Activated naive CD4-positive, alpha-beta T cell treated with anti-CD3 and anti-CD28 coated beads, Interleukin-2, amount 50 U/mL, for 24 hours (primary cell): ENCODE measurements around the gene PLCG2.
"Not testable (repeated sequence)": the region's sequence is repeated elsewhere in the genome, so short reads cannot be mapped to it uniquely, and the experiment has no call there.

Experiments used
- H3K27ac Mint-ChIP-seq: one replicate; pipeline ENCODE4 v1.8.0; 2021; ENCODE audit warnings: mild to moderate bottlenecking, mixed read lengths
- H3K27me3 Mint-ChIP-seq: one replicate; pipeline ENCODE4 v1.8.0; 2021; ENCODE audit warnings: mixed read lengths
- H3K36me3 Mint-ChIP-seq: one replicate; pipeline ENCODE4 v1.8.0; 2021; ENCODE audit warnings: mixed read lengths
- H3K4me1 Mint-ChIP-seq: one replicate; pipeline ENCODE4 v1.8.0; 2021; ENCODE audit warnings: mixed read lengths
- H3K4me3 Mint-ChIP-seq: one replicate; pipeline ENCODE4 v1.8.0; 2021; ENCODE audit warnings: mild to moderate bottlenecking, mixed read lengths
- H3K9me3 Mint-ChIP-seq: one replicate; pipeline ENCODE4 v1.8.0; 2021; ENCODE audit warnings: mixed read lengths

PLCG2 gene

DNA sequence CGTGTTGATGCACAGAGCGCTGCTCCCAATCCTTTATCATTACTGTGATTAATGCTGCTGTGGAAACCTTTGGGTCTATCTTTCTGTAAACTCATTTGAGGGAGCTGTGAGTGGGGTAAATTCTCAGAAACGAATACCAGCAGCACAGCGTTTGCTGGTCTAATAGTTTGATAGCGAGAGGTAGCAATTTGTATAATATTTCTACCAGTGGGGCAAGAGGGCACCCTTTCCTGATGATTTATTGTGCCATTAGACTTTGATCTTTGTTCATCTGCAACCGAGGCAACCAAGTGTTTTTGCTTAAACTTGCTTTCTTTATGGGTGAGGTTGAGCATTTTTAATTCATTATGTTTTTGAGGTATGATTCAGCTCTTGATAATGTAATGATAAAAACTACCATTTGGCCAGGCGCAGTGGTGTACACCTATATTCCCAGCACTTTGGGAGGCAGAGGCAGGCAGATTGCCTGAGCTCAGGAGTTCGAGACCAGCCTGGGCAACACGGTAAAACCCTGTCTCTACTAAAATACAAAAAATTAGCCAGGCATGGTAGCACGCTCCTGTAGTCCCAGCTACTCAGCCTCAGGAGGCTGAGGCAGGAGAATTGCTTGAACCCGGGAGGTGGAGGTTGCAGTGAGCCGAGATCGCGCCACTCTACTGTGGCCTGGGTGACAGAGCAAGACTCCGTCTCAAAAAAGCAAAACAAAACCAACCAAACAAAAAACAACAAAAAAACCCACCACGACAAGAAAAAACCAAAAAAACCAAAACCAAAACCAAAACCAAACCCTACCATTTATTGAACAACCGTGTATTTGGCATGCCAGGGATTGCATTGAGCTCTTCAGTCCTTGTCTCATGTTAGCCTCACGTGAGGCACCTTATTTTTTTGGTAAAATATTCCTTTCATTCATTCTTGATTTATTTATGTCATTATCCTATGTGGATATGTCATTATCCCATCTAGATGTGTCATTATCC is 81.5 kb downstream of the PLCG2 start:
- H3K27me3 Mint-ChIP-seq = no peaks in the 10 kb centered on the region
- no peaks in the 10 kb centered on the region for H3K36me3 Mint-ChIP-seq
- H3K27ac Mint-ChIP-seq = no peak overlapping the region
- H3K9me3 Mint-ChIP-seq = no peaks in the 10 kb centered on the region
- H3K4me3 Mint-ChIP-seq = no peak overlapping the region
- H3K4me1 Mint-ChIP-seq = peaks cover 8% of the 10 kb centered on the region

DNA sequence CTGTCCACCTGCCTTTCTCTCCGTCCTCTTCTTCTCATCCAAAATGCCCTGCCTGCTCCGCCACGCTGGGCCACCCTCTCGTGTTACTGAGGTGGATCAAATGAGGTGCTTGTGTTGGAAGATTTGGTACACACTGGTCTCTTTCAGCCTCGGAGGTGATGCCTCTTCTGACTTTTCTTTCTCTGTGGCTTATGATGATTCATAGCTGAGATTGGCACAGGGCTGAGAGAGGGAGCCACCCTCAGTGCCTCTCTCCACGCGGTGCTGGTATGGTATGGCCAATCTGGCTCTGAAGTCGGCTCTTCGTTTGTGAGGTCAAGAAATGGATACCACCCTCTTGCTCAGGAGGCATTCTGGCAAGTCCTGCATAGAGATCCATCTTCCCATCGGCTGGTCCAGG is 82.4 kb downstream of the PLCG2 start:
- Mint-ChIP-seq H3K4me3 (no peak overlapping the region), H3K27ac (no peak overlapping the region), H3K36me3 (no peaks in the 10 kb centered on the region), H3K4me1 (peaks cover 8% of the 10 kb centered on the region), H3K9me3 (no peaks in the 10 kb centered on the region), H3K27me3 (no peaks in the 10 kb centered on the region)

DNA sequence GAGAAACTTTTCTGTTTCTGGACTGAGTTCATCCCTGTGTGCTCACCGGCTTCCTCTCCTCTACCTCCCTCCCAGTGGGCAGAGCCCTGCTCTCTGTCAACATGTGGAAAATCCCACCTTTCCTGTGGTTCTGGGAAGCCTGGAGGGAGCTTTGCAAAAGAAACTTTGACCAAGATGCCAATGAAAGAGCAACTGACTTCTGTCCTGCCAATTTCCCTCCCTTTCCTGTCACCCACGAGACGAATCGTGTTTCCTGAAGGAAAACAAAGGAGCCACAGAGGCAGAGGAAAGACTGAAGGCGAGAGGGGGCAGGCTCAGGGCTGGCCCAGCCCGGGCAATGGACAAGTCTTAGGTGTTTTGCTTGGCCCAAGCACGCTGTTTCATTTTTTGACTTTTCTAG is 82.8 kb downstream of the PLCG2 start:
- peaks cover 8% of the 10 kb centered on the region for H3K4me1 Mint-ChIP-seq

DNA sequence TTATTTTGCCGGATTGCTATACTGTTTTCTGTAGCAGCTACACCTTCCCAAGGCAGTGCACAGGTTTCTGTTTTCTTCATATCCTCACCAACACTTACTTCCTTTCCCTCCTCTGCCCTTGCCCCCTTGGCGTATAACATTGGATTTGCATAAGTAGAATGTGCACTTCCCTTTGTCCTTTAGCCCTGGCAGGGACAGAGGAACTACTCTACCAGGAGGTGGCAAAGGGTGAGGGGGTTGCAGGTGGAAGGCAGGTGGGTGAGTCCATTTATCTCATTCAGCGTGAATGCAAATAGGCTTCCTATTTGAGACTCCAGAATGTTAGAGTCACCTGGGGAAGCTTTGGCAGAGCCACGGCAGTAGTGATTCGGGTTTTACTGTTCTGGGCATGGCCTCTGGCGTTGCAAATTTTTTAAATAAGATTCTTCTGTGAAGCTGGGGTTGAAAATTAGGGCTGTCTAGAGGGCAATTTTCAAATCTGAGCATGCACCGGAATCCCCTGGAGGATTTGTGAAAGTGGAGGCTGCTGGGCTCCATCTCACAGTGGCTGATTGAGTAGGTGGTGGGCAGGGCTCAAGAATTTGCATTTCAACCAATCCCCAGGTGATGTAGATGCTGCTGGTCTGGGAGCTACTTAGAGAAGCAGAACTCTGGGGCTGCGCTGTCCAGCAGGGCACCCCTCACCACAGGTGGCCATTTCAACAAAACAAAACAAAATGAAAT is 84.7 kb downstream of the PLCG2 start:
- Mint-ChIP-seq H3K27ac (no peak overlapping the region), H3K27me3 (no peaks in the 10 kb centered on the region), H3K9me3 (no peaks in the 10 kb centered on the region), H3K4me1 (peaks cover 8% of the 10 kb centered on the region), H3K4me3 (no peak overlapping the region), H3K36me3 (no peaks in the 10 kb centered on the region)

More for the DNA sequence above, 82.8 kb downstream of the PLCG2 start:
- no peaks in the 10 kb centered on the region for H3K27me3 Mint-ChIP-seq
- H3K27ac Mint-ChIP-seq = no peak overlapping the region
- H3K4me3 Mint-ChIP-seq = no peak overlapping the region
- no peaks in the 10 kb centered on the region for H3K36me3 Mint-ChIP-seq
- H3K9me3 Mint-ChIP-seq = no peaks in the 10 kb centered on the region

DNA sequence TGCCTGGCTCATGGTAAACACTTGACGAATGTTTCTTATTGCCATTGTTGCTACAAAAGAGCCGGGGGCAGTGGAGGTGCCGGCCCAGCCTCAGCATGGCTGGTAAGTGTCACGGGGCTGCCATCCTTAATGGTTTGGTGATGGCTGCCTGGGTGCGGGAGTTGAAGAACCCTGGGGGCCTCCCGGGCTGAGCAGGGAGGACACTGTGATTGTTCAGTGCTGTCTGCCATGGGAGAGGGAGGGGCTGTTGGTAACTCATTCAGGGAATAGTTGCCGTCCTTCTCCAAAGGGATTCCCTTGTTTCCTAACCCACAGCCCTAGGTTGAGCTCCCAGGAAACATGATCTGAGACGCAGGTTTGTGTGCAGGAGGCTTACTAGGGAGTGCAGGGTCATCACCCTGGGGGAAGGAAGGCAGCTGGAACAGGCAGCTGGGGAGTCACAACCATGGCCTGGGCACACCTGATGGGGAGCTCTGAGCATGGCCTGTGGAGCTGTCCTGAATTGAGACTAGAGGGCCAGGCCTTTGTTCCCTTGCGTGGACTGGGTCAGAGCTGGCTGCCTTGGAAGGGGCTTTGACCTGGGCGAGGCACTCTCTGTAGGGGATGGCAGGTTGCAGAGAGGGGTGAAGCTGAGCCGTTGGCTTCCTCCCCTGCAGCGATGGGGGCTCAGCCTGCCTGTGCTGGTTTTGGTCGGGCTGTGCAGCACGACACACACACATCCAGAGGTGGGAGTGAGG is 85.7 kb downstream of the PLCG2 start:
- Mint-ChIP-seq H3K9me3 (no peaks in the 10 kb centered on the region), H3K27ac (no peak overlapping the region), H3K27me3 (no peaks in the 10 kb centered on the region), H3K36me3 (no peaks in the 10 kb centered on the region), H3K4me1 (peaks cover 8% of the 10 kb centered on the region), H3K4me3 (no peak overlapping the region)

DNA sequence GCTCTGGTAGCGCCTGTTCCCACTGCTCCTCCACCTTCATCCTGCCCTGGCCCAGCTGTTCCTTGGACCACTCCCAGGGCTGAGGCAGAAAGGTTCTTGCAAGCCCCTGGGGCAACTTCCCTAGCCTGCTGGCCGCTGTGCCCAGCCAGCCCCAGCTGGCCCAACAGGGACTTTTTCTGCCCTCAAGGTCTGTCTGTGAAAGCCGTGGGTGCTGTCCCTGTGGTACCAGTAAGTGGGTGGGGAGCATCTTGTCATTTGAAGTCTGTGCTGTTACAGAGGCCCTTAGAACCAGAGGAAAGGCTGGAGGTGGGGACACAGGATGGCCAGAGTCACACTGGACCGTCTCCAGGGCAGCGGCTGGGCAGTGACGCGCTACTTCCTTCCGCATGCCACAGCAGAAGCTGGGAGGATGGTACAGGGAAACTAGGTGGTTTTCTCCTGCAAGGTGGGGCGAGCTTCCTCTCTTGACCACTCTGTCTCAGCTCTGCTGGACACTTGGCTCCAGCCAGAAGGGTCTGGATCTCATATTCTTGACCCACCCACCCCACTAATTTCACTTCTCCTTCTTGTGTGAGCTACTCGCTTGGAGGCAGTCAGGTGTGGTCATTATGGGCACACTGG is 87.8 kb downstream of the PLCG2 start:
- Mint-ChIP-seq H3K36me3 (no peaks in the 10 kb centered on the region), H3K27ac (no peak overlapping the region), H3K4me1 (no peaks in the 10 kb centered on the region), H3K27me3 (peaks cover 2% of the 10 kb centered on the region), H3K4me3 (no peak overlapping the region), H3K9me3 (no peaks in the 10 kb centered on the region)

DNA sequence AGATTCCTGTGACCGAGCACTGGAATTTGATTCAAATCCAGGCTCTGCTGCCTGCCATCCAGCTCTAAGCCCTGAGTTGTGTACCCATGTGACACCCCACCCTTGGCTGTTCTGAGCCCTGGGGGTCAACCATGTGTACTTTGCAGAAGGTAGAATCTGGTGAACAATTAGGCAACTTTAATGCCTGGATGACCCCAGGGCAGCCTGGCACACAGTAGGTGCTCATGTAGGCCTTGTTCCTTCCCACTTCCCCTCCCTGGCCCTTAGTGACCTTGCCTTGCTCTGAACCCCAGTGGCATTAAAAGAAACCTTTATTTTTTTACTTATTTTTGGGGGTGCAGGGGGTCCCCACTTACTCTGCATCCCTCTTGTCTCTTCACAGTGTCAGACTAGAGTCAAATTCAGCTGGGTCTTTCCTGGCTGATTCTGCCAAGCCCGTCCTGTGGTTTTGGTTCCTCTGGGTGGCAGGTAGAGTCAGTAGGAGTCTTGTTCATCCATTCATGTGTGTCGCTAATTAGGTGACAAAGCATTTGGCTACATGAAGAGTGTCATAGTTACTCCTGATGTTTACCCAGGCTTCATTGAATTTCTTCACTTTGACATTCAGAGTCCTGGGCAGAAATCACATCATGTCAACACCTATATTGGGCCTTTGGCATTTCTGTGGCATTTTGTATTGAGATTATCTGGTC is 89.1 kb downstream of the PLCG2 start:
- H3K4me3 Mint-ChIP-seq = no peak overlapping the region
- no peaks in the 10 kb centered on the region for H3K36me3 Mint-ChIP-seq
- H3K27ac Mint-ChIP-seq = no peak overlapping the region
- H3K4me1 Mint-ChIP-seq = no peaks in the 10 kb centered on the region
- H3K27me3 Mint-ChIP-seq = peaks cover 2% of the 10 kb centered on the region
- H3K9me3 Mint-ChIP-seq = no peaks in the 10 kb centered on the region

DNA sequence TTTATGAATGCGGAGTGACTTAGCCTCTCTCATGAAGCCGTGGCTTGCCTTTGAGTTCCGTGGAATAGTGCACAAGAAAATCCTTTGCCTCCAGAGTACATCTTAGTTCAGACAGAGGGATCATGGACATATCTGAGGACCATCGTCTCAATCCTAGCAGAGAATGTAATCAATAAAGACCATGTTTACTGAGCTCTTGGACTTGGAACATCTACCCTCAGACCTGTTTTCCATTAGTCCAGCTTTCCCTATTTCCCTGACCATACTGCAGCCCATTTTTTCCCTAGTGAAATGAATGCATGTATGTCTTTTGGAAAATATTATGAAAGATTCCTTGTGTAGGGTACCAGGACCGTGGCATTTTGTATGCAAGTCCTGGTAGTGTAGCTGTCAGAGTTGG is 90.2 kb downstream of the PLCG2 start:
- Mint-ChIP-seq H3K27ac (no peak overlapping the region), H3K36me3 (no peaks in the 10 kb centered on the region), H3K4me3 (no peak overlapping the region), H3K9me3 (no peaks in the 10 kb centered on the region), H3K4me1 (no peaks in the 10 kb centered on the region), H3K27me3 (peaks cover 2% of the 10 kb centered on the region)

DNA sequence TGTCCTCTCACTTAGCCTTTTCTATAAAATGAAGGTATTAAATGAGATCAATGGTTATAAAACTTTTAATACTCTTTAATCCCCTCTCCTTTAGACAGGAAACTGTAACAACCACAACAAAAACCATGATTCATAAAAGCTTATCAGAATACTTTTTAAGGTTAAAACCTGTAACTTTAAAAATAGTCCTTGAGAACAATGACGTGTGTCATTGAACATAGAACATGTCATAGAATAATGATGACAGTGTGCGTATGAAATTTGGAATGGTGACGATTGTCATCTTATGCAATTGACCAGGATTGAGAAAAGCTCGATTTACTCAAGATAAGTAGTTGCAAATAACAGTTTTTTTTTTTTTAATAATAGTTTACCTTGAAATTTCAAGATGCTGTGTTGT is 94.1 kb downstream of the PLCG2 start:
- no peaks in the 10 kb centered on the region for H3K4me1 Mint-ChIP-seq
- H3K27ac Mint-ChIP-seq = no peak overlapping the region
- no peaks in the 10 kb centered on the region for H3K9me3 Mint-ChIP-seq
- H3K27me3 Mint-ChIP-seq = peaks cover 2% of the 10 kb centered on the region
- H3K36me3 Mint-ChIP-seq = no peaks in the 10 kb centered on the region
- H3K4me3 Mint-ChIP-seq = no peak overlapping the region

DNA sequence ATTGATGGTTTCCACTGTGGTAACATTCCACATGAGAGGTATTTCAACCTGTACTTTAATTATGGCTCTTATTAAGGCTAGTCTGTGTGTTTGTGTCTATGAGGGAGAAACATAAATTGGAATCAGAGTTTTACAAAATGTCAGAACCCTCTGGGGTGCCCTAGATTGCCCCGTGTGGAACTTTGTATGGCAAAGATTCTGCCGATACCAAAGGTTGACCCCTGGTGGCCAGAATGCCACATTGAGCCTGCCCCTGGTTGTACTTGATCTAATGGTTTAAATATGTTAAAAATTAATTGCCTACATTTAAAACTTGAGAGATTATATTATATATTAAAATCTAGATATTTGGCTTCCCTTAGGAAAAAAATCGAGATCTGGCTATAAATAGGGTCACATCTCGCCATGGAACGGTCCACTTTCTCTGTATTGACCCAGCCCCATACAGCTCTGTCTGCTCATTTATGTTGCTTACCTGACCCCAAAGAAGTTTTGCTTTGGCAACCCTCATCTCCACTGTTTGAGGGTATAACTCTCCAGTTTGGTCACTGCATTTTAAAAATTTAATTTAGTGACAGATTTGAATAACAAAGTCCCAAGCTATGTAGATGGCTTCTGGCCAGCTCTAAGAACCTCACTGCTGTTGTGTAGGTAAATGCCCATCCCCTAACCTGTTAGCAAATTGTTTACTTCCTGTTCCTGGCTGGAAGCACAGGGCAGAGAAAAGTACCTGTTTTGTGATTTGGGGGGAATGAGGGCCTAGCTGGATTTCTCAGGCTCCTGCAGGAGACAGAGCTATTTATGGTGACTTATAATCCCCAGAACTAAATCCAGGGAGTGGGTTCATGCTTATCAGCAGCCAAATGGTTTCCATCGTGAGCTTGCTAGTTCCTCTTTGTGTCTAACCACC is 95.0 kb downstream of the PLCG2 start:
- H3K27me3 Mint-ChIP-seq = peaks cover 2% of the 10 kb centered on the region
- H3K4me1 Mint-ChIP-seq = no peaks in the 10 kb centered on the region
- no peaks in the 10 kb centered on the region for H3K9me3 Mint-ChIP-seq
- H3K27ac Mint-ChIP-seq = no peak overlapping the region
- H3K36me3 Mint-ChIP-seq = no peaks in the 10 kb centered on the region
- no peak overlapping the region for H3K4me3 Mint-ChIP-seq

DNA sequence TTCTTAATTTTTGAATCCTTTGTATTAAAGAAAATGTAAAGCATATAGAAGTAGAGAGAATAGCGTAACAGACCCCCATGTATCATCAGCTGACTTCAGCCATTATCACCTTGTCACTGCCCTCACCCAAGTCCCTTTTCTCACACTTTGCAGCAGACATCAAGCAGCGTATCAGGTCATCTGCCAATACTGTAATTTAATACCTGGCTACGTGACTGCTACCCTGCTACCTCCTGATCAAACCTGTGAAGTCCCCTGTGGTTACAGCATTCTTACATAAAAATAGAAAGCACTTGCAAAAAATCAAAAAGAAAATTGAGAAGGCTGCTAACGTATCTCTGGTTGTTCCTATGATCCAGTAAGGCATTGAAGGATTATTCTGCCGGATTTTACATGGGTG is 96.4 kb downstream of the PLCG2 start:
- Mint-ChIP-seq H3K4me1 (no peaks in the 10 kb centered on the region), H3K27ac (no peak overlapping the region), H3K36me3 (no peaks in the 10 kb centered on the region)

DNA sequence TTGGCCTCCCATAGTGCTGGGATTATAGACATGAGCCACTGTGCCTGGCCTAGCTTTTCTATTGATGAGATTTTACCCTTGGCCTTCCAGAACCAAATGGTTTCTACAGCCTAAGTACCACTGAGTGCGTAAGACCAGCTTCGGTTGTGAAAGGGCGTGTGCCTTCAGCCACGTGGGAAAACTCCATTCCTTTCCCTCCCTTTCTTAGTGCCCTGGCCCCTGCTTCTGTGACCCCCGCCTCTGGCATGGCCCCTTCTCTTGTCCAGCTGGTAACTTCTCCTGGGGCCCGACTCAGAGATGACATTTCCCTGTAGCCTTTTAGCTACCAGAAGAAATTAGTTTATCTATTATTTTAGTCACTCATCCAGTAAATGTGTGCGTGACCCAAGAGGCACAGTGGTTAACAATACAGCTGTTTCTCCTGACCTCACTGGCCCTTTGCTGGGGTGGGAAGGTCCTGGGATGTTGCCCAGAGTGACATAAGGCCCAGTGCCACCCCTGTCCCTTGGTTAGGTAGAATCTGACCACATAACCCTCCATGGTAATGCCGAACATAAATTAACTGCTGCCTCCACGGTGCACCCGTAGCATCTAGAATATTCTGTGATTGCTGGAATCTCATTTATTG is 97.3 kb downstream of the PLCG2 start:
- Mint-ChIP-seq H3K4me3 (no peak overlapping the region), H3K4me1 (no peaks in the 10 kb centered on the region), H3K9me3 (no peaks in the 10 kb centered on the region), H3K27me3 (no peaks in the 10 kb centered on the region), H3K36me3 (no peaks in the 10 kb centered on the region), H3K27ac (no peak overlapping the region)

More for the DNA sequence above, 96.4 kb downstream of the PLCG2 start:
- no peaks in the 10 kb centered on the region for H3K27me3 Mint-ChIP-seq
- no peak overlapping the region for H3K4me3 Mint-ChIP-seq
- H3K9me3 Mint-ChIP-seq = no peaks in the 10 kb centered on the region

DNA sequence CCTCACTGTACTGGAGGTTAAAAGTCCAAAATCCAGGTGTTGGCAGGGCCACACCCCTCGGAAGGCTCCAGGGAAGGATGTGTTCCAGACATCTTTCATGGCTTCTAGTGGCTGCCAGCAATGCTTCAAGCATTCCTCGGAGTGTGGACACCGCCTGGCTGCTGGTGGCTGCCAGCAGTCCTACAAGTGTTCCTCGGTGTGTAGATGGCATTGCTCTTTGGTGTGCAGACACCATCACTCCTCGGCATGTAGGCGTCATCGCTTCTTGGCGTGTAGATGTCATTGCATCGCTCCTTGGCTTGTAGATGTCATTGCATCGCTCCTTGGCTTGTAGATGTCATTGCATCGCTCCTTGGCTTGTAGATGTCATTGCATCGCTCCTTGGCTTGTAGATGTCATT is 98.4 kb downstream of the PLCG2 start:
- not testable (repeated sequence) for H3K36me3 Mint-ChIP-seq, H3K27me3 Mint-ChIP-seq, H3K4me1 Mint-ChIP-seq, H3K9me3 Mint-ChIP-seq, H3K27ac Mint-ChIP-seq, H3K4me3 Mint-ChIP-seq

DNA sequence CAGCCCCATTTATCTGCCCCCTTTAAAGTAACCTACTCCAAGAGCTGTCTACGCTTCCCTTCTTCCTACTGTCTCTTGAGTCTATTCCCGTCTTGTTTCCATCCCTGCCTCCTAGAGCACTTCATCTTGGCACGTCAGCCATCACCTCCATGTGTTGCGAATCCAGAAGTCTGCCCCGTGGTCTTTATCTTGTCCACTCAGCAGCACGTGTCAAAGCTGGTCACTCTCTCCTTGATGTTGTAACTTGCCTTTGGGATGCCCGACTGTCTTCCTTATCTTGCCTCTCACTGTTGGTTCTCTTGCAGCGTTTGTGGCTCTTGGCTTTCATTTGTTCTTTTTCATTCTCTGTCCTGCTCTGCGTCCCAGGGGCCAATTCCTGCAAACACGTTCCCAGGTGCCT is 99.4 kb downstream of the PLCG2 start:
- peaks cover 1% of the 10 kb centered on the region for H3K27me3 Mint-ChIP-seq
- no peaks in the 10 kb centered on the region for H3K4me1 Mint-ChIP-seq
- H3K36me3 Mint-ChIP-seq = no peaks in the 10 kb centered on the region
- H3K9me3 Mint-ChIP-seq = no peaks in the 10 kb centered on the region
- H3K4me3 Mint-ChIP-seq = no peak overlapping the region
- H3K27ac Mint-ChIP-seq = no peak overlapping the region
